Panc1 (cell line): Measurements from ENCODE around the gene MRPS35. TPM values are rescaled to one million over a fixed set of nuclear protein-coding genes. Genes with fewer than 3 reads are reported as not detected.

Source experiments
- ATAC-seq: fragments of 200-7000 bp; cut with Tn5 transposase; 2 replicates; pipeline ENCODE4 v1.9.1; 2020; ENCODE audit warnings: mild to moderate bottlenecking, moderate library complexity
- BruUV-seq: library from RNA; stranded (reverse); fragments of 400-500 nt; replicated peaks from 2 replicates; lab custom pipeline; 2021; lab: Mats Ljungman, UMichigan
- CTCF ChIA-PET: fragments of 300-600 bp; sonication (Branson Sonifier 250); formaldehyde crosslinking; loops from one replicate; lab custom pipeline; 2022; ENCODE audit warnings: antibody characterized with exemption; lab: Charles Lee
- POLR2A ChIA-PET: fragments of 300-600 bp; sonication (Branson Sonifier 250); formaldehyde crosslinking; loops from one replicate; lab custom pipeline; 2022; ENCODE audit warnings: antibody characterized with exemption; lab: Charles Lee
- DNase-seq: peaks from one replicate; pipeline ENCODE4 v3.0.0-alpha.2; 2010; ENCODE audit warnings: low read depth, low spot score
- H3K27ac ChIP-seq: 2 replicates; pipeline ENCODE4 v1.5.1; 2011; ENCODE audit warnings: mild to moderate bottlenecking, low read length, inconsistent platforms
- H3K27me3 ChIP-seq: fragments of 200-500 bp; sonication (Bioruptor generic); 2 replicates; pipeline ENCODE4 v1.6.0; 2014; ENCODE audit warnings: low read length, inconsistent platforms; ENCODE audit not compliant: control insufficient read depth, insufficient read depth
- H3K36me3 ChIP-seq: fragments of 200-500 bp; sonication (Bioruptor generic); 2 replicates; pipeline ENCODE4 v1.5.1; 2014; ENCODE audit warnings: inconsistent platforms, mild to moderate bottlenecking, low read length, moderate library complexity; ENCODE audit not compliant: control insufficient read depth, insufficient read depth
- H3K4me1 ChIP-seq: 2 replicates; pipeline ENCODE4 v1.5.1; 2011; ENCODE audit warnings: inconsistent platforms, mild to moderate bottlenecking, low read length, moderate library complexity; ENCODE audit not compliant: control insufficient read depth, insufficient read depth
- H3K4me3 ChIP-seq, 2 experiments: 2 replicates each; pipeline ENCODE4 v1.5.1; 2011 to 2012; ENCODE audit warnings: low read depth in 2 of 2, low read length in 2 of 2, mild to moderate bottlenecking in 2 of 2, inconsistent platforms in 1 of 2, moderate library complexity in 1 of 2
- H3K9me3 ChIP-seq: fragments of 200-500 bp; sonication (Bioruptor generic); 2 replicates; pipeline ENCODE4 v1.5.1; 2014; ENCODE audit warnings: low read depth, mild to moderate bottlenecking, inconsistent platforms, low read length, moderate library complexity; ENCODE audit not compliant: control insufficient read depth, insufficient read depth
- POLR2AphosphoS5 ChIP-seq: IDR thresholded peaks from 2 replicates; pipeline ENCODE4 v1.6.1; 2012; ENCODE audit warnings: mild to moderate bottlenecking, low read depth, low read length, moderate library complexity
- SIN3A ChIP-seq: IDR thresholded peaks from 2 replicates; pipeline ENCODE4 v1.6.1; 2012; ENCODE audit warnings: low read depth, mild to moderate bottlenecking, low read length, moderate library complexity, borderline replicate concordance; ENCODE audit not compliant: insufficient read depth
- TCF7L2 ChIP-seq: IDR thresholded peaks from 2 replicates; pipeline ENCODE4 v1.6.1; 2011; ENCODE audit warnings: mild to moderate bottlenecking, low read depth, low read length, inconsistent platforms
- in situ Hi-C: cut with HindIII; loops from 2 replicates; pipeline ENCODE4 v1.10.0; 2016; ENCODE audit warnings: low sequenced_read_pairs, low pct_unique_long_range_greater_than_20kb
- intact Hi-C: fragments of 100-400 bp; cut with micrococcal nuclease; formaldehyde crosslinking; loops from one replicate; pipeline ENCODE4 v1.10.0; 2022; ENCODE audit not compliant: unreplicated experiment
- total RNA-seq: library from RNA; stranded (reverse); gene quantifications from one replicate; pipeline ENCODE4 v1.2.1, GENCODE V29; 2021; ENCODE audit not compliant: unreplicated experiment
- TF ChIP-seq, protein P1 (sequence below): fragments of 450-650 bp; IDR thresholded peaks from 2 replicates; pipeline ENCODE4 v1.5.1; 2017; ENCODE audit warnings: mild to moderate bottlenecking
- TF ChIP-seq, protein P2 (sequence below), 2 experiments: IDR thresholded peaks; 2 replicates each; pipeline ENCODE4 v1.6.1; 2011 to 2012; ENCODE audit warnings: low read depth in 2 of 2, control low read depth in 1 of 2, low read length in 1 of 2, mild to moderate bottlenecking in 1 of 2, moderate library complexity in 1 of 2; ENCODE audit not compliant: insufficient read depth in 1 of 2

MRPS35 gene
- total RNA-seq, 1 experiment from 2014 or later, result 63.9 TPM

GRCh38 chr12:27790179-27790578 lies 79.5 kb downstream of the MRPS35 start:
- ChIA-PET POLR2A (no interaction called here), CTCF (no interaction called here)
- no peaks in the 10 kb centered on the region for H3K9me3 ChIP-seq
- no peaks in the 10 kb centered on the region for H3K4me1 ChIP-seq
- intact Hi-C loops (no loop called here), in situ Hi-C loops (no loop called here)
- BruUV-seq, result no TSS peak
- H3K27ac ChIP-seq, result no peak overlapping the region
- H3K4me3 ChIP-seq, result no peak overlapping the region
- DNase-seq, result no peak
- no peak for ATAC-seq
- peaks cover 7% of the 10 kb centered on the region; the same call in 1 of the 2 replicates for H3K36me3 ChIP-seq
- H3K27me3 ChIP-seq, result no peaks in the 10 kb centered on the region
- no peak for TF ChIP-seq SIN3A
- TF ChIP-seq, protein P1, sequence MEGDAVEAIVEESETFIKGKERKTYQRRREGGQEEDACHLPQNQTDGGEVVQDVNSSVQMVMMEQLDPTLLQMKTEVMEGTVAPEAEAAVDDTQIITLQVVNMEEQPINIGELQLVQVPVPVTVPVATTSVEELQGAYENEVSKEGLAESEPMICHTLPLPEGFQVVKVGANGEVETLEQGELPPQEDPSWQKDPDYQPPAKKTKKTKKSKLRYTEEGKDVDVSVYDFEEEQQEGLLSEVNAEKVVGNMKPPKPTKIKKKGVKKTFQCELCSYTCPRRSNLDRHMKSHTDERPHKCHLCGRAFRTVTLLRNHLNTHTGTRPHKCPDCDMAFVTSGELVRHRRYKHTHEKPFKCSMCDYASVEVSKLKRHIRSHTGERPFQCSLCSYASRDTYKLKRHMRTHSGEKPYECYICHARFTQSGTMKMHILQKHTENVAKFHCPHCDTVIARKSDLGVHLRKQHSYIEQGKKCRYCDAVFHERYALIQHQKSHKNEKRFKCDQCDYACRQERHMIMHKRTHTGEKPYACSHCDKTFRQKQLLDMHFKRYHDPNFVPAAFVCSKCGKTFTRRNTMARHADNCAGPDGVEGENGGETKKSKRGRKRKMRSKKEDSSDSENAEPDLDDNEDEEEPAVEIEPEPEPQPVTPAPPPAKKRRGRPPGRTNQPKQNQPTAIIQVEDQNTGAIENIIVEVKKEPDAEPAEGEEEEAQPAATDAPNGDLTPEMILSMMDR, result no peak
- no peak for TF ChIP-seq POLR2AphosphoS5
- TF ChIP-seq, protein P2, sequence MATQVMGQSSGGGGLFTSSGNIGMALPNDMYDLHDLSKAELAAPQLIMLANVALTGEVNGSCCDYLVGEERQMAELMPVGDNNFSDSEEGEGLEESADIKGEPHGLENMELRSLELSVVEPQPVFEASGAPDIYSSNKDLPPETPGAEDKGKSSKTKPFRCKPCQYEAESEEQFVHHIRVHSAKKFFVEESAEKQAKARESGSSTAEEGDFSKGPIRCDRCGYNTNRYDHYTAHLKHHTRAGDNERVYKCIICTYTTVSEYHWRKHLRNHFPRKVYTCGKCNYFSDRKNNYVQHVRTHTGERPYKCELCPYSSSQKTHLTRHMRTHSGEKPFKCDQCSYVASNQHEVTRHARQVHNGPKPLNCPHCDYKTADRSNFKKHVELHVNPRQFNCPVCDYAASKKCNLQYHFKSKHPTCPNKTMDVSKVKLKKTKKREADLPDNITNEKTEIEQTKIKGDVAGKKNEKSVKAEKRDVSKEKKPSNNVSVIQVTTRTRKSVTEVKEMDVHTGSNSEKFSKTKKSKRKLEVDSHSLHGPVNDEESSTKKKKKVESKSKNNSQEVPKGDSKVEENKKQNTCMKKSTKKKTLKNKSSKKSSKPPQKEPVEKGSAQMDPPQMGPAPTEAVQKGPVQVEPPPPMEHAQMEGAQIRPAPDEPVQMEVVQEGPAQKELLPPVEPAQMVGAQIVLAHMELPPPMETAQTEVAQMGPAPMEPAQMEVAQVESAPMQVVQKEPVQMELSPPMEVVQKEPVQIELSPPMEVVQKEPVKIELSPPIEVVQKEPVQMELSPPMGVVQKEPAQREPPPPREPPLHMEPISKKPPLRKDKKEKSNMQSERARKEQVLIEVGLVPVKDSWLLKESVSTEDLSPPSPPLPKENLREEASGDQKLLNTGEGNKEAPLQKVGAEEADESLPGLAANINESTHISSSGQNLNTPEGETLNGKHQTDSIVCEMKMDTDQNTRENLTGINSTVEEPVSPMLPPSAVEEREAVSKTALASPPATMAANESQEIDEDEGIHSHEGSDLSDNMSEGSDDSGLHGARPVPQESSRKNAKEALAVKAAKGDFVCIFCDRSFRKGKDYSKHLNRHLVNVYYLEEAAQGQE (IDR thresholded peaks at IDR 0.05; ENCODE audit: insufficient read depth in 1 of 2, low read depth in 2 of 2, low read length in 1 of 2), result no peak
- no peak for TF ChIP-seq TCF7L2

- no peak overlapping the region for H3K27ac ChIP-seq
- intact Hi-C loops, result no loop called here
- POLR2A ChIA-PET, result no interaction called here
- no peaks in the 10 kb centered on the region for H3K27me3 ChIP-seq
- CTCF ChIA-PET, result no interaction called here
- no peak overlapping the region for H3K4me3 ChIP-seq
- in situ Hi-C loops, result no loop called here
- no peak for DNase-seq
- BruUV-seq, result no TSS peak
- H3K4me1 ChIP-seq, result no peaks in the 10 kb centered on the region
- ATAC-seq, result no peak
- no peaks in the 10 kb centered on the region for H3K9me3 ChIP-seq
- peaks cover 21% of the 10 kb centered on the region for H3K36me3 ChIP-seq
- TF ChIP-seq TCF7L2 (no peak), POLR2AphosphoS5 (no peak), SIN3A (no peak)
- TF ChIP-seq, protein P2 (IDR thresholded peaks at IDR 0.05; ENCODE audit: insufficient read depth in 1 of 2, low read depth in 2 of 2, low read length in 1 of 2), result no peak
- TF ChIP-seq, protein P1, result no peak
These were observed 84.4 kb downstream of the MRPS35 start for GRCh38 chr12:27794818-27795584.
